ENCODE data around the gene SYDE2. TPM values are rescaled to one million over a fixed set of nuclear protein-coding genes. Genes with fewer than 3 reads are reported as not detected.

SYDE2 gene
- polyA plus RNA-seq, 1 of the 3 experiments (the other 2 are of a cell fraction) = not detected

DNA sequence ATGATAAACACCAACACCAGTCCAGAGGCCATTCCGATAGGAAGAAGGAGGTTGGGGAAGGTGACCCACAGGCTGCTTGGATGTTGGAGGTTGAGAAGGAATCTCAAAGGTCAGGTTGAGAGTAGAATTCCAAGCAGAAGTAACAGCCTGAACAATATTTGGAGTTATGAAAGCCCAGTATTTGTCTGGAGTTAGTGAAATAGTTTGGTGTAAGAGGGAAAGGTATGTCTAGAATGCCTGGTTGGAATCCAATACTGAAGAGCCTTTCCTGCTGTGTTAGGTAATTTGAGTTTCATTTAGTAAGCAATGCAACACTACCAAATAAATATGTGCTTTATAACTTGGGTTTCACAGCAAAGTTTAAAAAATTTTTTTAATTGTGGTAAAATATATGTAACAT, 82.1 kb downstream of the SYDE2 start:
- Histone ChIP-seq H4K20me1 (ENCODE audit: insufficient read depth) (no peaks in the 10 kb centered on the region), H3K9ac (no peak overlapping the region), H3K79me2 (ENCODE audit: insufficient read depth) (no peaks in the 10 kb centered on the region), H3K9me3 (no peaks in the 10 kb centered on the region), H3F3A (replicated peaks; ENCODE audit: insufficient read depth) (no peaks in the 10 kb centered on the region), H3K27me3 (ENCODE audit: insufficient read depth) (peaks cover 6% of the 10 kb centered on the region; the same call in 1 of the 2 replicates), H3K36me3 (replicated peaks in 1 of 2; ENCODE audit: control insufficient read depth in 1 of 2, insufficient read depth in 2 of 2, low read length in 1 of 2) (no peaks in the 10 kb centered on the region), H3K4me1 (ENCODE audit: control insufficient read depth in 1 of 2, insufficient read depth in 2 of 2, low read depth in 1 of 2, low read length in 1 of 2) (no peaks in the 10 kb centered on the region), H3K4me3 (ENCODE audit: low read depth in 2 of 2, low read length in 1 of 2) (no peak overlapping the region), H3K27ac (ENCODE audit: low read depth in 2 of 2, low read length in 1 of 2) (no peak overlapping the region), H3K9me2 (no peaks in the 10 kb centered on the region), H2AFZ (ENCODE audit: low read depth) (no peak overlapping the region), H3K4me2 (no peak overlapping the region)
- TF ChIP-seq SIN3A (IDR thresholded peaks at IDR 0.05; ENCODE audit: borderline replicate concordance, low read depth, low read length) (no peak), YY1 (IDR thresholded peaks at IDR 0.05; ENCODE audit: low read depth) (no peak), NRF1 (IDR thresholded peaks at IDR 0.05; ENCODE audit: low read depth, low read length) (no peak), TEAD4 (IDR thresholded peaks at IDR 0.05; ENCODE audit: borderline replicate concordance, insufficient read depth) (no peak), RCOR1 (IDR thresholded peaks at IDR 0.05; ENCODE audit: low read length) (no peak), TCF12 (IDR thresholded peaks at IDR 0.05) (no peak), EZH2phosphoT487 (IDR thresholded peaks at IDR 0.05; ENCODE audit: borderline replicate concordance, low read depth) (no peak), FOSL2 (IDR thresholded peaks at IDR 0.05; ENCODE audit: borderline replicate concordance, low read depth) (no peak), MXI1 (IDR thresholded peaks at IDR 0.05; ENCODE audit: low read depth, low read length) (no peak), MEF2A (IDR thresholded peaks at IDR 0.05; ENCODE audit: borderline replicate concordance, low read depth) (no peak), GATA2 (CRISPR knock-in tag; IDR thresholded peaks at IDR 0.05) (no peak), RXRA (IDR thresholded peaks at IDR 0.05; ENCODE audit: borderline replicate concordance, low read depth) (no peak), ELF1 (IDR thresholded peaks at IDR 0.05) (no peak), GABPA (IDR thresholded peaks at IDR 0.05; ENCODE audit: low read depth) (no peak), EP300 (IDR thresholded peaks at IDR 0.05; ENCODE audit: borderline replicate concordance in 1 of 2, low read depth in 1 of 2, low read length in 1 of 2) (no peak)
- TF ChIP-seq, protein P1, sequence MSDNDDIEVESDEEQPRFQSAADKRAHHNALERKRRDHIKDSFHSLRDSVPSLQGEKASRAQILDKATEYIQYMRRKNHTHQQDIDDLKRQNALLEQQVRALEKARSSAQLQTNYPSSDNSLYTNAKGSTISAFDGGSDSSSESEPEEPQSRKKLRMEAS (IDR thresholded peaks at IDR 0.05; ENCODE audit: low read depth) = no peak
- TF ChIP-seq, protein P2, sequence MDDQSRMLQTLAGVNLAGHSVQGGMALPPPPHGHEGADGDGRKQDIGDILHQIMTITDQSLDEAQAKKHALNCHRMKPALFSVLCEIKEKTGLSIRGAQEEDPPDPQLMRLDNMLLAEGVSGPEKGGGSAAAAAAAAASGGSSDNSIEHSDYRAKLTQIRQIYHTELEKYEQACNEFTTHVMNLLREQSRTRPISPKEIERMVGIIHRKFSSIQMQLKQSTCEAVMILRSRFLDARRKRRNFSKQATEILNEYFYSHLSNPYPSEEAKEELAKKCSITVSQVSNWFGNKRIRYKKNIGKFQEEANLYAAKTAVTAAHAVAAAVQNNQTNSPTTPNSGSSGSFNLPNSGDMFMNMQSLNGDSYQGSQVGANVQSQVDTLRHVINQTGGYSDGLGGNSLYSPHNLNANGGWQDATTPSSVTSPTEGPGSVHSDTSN (IDR thresholded peaks at IDR 0.05) = no peak
- WGBS (ENCODE audit: low lambda C conversion rate) = 14% methylated on average over 1 of the region's 1 CpG
- POLR2A ChIA-PET = no interaction called here
- no peak for DNase-seq
- CTCF ChIA-PET = no interaction called here

DNA sequence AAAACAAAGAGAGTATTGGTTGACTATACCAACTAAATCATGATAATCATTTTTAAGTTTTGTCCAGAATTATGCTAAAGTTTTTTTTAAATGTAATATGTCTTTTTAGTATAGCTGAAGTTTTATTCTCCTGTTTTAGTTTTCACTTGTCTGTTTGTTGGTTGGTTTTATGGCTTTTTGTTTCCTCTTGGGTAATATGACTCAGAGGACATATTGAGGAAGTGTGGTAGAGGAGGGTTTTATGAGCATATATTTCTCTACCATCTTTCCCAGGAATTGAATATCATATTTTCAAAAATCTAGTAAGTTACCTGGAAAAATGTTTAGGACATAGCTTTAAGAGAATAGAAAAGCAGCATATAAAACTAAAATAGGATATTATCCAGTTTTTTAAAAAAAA, 84.0 kb downstream of the SYDE2 start:
- Histone ChIP-seq H3K4me2 (no peak overlapping the region), H3K9ac (no peak overlapping the region), H3K9me2 (no peaks in the 10 kb centered on the region), H3K9me3 (no peaks in the 10 kb centered on the region), H3F3A (replicated peaks; ENCODE audit: insufficient read depth) (no peaks in the 10 kb centered on the region), H3K36me3 (replicated peaks in 1 of 2; ENCODE audit: control insufficient read depth in 1 of 2, insufficient read depth in 2 of 2, low read length in 1 of 2) (no peaks in the 10 kb centered on the region), H3K27ac (ENCODE audit: low read depth in 2 of 2, low read length in 1 of 2) (no peak overlapping the region), H3K79me2 (ENCODE audit: insufficient read depth) (no peaks in the 10 kb centered on the region), H3K27me3 (ENCODE audit: insufficient read depth) (peaks cover 6% of the 10 kb centered on the region; the same call in 1 of the 2 replicates), H4K20me1 (ENCODE audit: insufficient read depth) (no peaks in the 10 kb centered on the region), H2AFZ (ENCODE audit: low read depth) (no peak overlapping the region), H3K4me1 (ENCODE audit: control insufficient read depth in 1 of 2, insufficient read depth in 2 of 2, low read depth in 1 of 2, low read length in 1 of 2) (no peaks in the 10 kb centered on the region), H3K4me3 (ENCODE audit: low read depth in 2 of 2, low read length in 1 of 2) (no peak overlapping the region)
- TF ChIP-seq SMC3 (IDR thresholded peaks at IDR 0.05; ENCODE audit: low read depth, low read length) (no peak), CHD2 (IDR thresholded peaks at IDR 0.05; ENCODE audit: low read length, partially characterized antibody) (no peak), POLR2AphosphoS5 (IDR thresholded peaks at IDR 0.05; ENCODE audit: low read depth, low read length) (no peak), FOXM1 (IDR thresholded peaks at IDR 0.05; ENCODE audit: low read depth) (no peak), ELF1 (IDR thresholded peaks at IDR 0.05) (no peak), MXI1 (IDR thresholded peaks at IDR 0.05; ENCODE audit: low read depth, low read length) (no peak), NRF1 (IDR thresholded peaks at IDR 0.05; ENCODE audit: low read depth, low read length) (no peak), MEF2A (IDR thresholded peaks at IDR 0.05; ENCODE audit: borderline replicate concordance, low read depth) (no peak), EP300 (IDR thresholded peaks at IDR 0.05; ENCODE audit: borderline replicate concordance in 1 of 2, low read depth in 1 of 2, low read length in 1 of 2) (no peak), GABPA (IDR thresholded peaks at IDR 0.05; ENCODE audit: low read depth) (no peak), NFIC (IDR thresholded peaks at IDR 0.05; ENCODE audit: borderline replicate concordance) (no peak), FOXJ3 (CRISPR knock-in tag; IDR thresholded peaks at IDR 0.05) (no peak)
- TF ChIP-seq, protein P2 (IDR thresholded peaks at IDR 0.05) = no peak
- TF ChIP-seq, protein P3, sequence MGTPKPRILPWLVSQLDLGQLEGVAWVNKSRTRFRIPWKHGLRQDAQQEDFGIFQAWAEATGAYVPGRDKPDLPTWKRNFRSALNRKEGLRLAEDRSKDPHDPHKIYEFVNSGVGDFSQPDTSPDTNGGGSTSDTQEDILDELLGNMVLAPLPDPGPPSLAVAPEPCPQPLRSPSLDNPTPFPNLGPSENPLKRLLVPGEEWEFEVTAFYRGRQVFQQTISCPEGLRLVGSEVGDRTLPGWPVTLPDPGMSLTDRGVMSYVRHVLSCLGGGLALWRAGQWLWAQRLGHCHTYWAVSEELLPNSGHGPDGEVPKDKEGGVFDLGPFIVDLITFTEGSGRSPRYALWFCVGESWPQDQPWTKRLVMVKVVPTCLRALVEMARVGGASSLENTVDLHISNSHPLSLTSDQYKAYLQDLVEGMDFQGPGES (IDR thresholded peaks at IDR 0.05; ENCODE audit: low read depth, low read length) = no peak
- TF ChIP-seq, protein P4, sequence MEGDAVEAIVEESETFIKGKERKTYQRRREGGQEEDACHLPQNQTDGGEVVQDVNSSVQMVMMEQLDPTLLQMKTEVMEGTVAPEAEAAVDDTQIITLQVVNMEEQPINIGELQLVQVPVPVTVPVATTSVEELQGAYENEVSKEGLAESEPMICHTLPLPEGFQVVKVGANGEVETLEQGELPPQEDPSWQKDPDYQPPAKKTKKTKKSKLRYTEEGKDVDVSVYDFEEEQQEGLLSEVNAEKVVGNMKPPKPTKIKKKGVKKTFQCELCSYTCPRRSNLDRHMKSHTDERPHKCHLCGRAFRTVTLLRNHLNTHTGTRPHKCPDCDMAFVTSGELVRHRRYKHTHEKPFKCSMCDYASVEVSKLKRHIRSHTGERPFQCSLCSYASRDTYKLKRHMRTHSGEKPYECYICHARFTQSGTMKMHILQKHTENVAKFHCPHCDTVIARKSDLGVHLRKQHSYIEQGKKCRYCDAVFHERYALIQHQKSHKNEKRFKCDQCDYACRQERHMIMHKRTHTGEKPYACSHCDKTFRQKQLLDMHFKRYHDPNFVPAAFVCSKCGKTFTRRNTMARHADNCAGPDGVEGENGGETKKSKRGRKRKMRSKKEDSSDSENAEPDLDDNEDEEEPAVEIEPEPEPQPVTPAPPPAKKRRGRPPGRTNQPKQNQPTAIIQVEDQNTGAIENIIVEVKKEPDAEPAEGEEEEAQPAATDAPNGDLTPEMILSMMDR (IDR thresholded peaks at IDR 0.05) = no peak
- CTCF ChIA-PET = interaction anchor here (1.1 kb wide), 1 partner anchor 138 kb away, joined by 4 read pairs; no protein-coding TSS in a partner anchor
- POLR2A ChIA-PET = no interaction called here
- DNase-seq = no peak
